Liver (tissue), 9 donors: ENCODE measurements around the gene CDPF1. TPM values are rescaled to one million over a fixed set of nuclear protein-coding genes. Genes with fewer than 3 reads are reported as not detected.

Experiments used
- DNase-seq: peaks from one replicate; pipeline ENCODE4 v3.0.0-alpha.2; 2017; ENCODE audit warnings: low spot score
- H3K27ac ChIP-seq, 2 donors: one replicate each; pipeline ENCODE4 v1.7.0; 2013; ENCODE audit warnings: inconsistent platforms in 2 of 2, low read length in 2 of 2, control low read depth in 1 of 2, low read depth in 1 of 2, mild to moderate bottlenecking in 1 of 2
- H3K27me3 ChIP-seq, 4 donors: one replicate each; pipeline versions ENCODE4 v1.6.1 to v1.7.0; 2013; ENCODE audit warnings: low read length in 3 of 4, inconsistent platforms in 1 of 4, mild to moderate bottlenecking in 1 of 4, moderate library complexity in 1 of 4; ENCODE audit not compliant: control insufficient read depth in 4 of 4, insufficient read depth in 4 of 4
- H3K36me3 ChIP-seq, 4 donors: one replicate each; pipeline versions ENCODE4 v1.6.1 to v1.7.0; 2013; ENCODE audit warnings: low read length in 3 of 4, mild to moderate bottlenecking in 3 of 4, low read depth in 1 of 4, moderate library complexity in 1 of 4; ENCODE audit not compliant: control insufficient read depth in 4 of 4, insufficient read depth in 3 of 4
- H3K4me1 ChIP-seq, 4 donors: one replicate each; pipeline versions ENCODE4 v1.6.1 to v1.7.0; 2013; ENCODE audit warnings: low read length in 3 of 4, mild to moderate bottlenecking in 3 of 4, moderate library complexity in 1 of 4; ENCODE audit not compliant: control insufficient read depth in 4 of 4, insufficient read depth in 4 of 4
- H3K4me3 ChIP-seq, 3 donors: one replicate each; pipeline versions ENCODE4 v1.6.1 to v1.7.0; 2013; ENCODE audit warnings: low read length in 3 of 3, control low read depth in 1 of 3, low read depth in 1 of 3, mild to moderate bottlenecking in 1 of 3
- H3K9ac ChIP-seq, 2 donors: one replicate each; pipeline ENCODE4 v1.7.0; 2013; ENCODE audit warnings: low read length in 2 of 2, mild to moderate bottlenecking in 2 of 2, moderate library complexity in 2 of 2, control low read depth in 1 of 2, low read depth in 1 of 2
- H3K9me3 ChIP-seq, 4 donors: one replicate each; pipeline versions ENCODE4 v1.6.1 to v1.7.0; 2013; ENCODE audit warnings: low read length in 3 of 4; ENCODE audit not compliant: control insufficient read depth in 4 of 4
- ATF3 ChIP-seq: IDR thresholded peaks from 2 replicates; pipeline ENCODE4 v1.6.1; 2016; ENCODE audit warnings: antibody characterized with exemption
- CTCF ChIP-seq: fragments of 150-350 bp; IDR thresholded peaks from 2 replicates; pipeline ENCODE4 v1.5.1; 2017; ENCODE audit warnings: improper control_type of control experiment, low read depth, low read length; ENCODE audit not compliant: missing input control
- EGR1 ChIP-seq, 2 donors: IDR thresholded peaks; 2 replicates each; pipeline ENCODE4 v1.6.1; 2016 to 2018; ENCODE audit warnings: antibody characterized with exemption in 2 of 2, low read depth in 2 of 2
- FOXA1 ChIP-seq: IDR thresholded peaks from 2 replicates; pipeline ENCODE4 v1.6.1; 2016; ENCODE audit warnings: antibody characterized with exemption
- FOXA2 ChIP-seq: IDR thresholded peaks from 2 replicates; pipeline ENCODE4 v1.6.1; 2016; ENCODE audit warnings: antibody characterized with exemption
- GABPA ChIP-seq, 2 donors: IDR thresholded peaks in 1 of 2; conservative IDR thresholded peaks in 1 of 2; 2 replicates each; pipeline ENCODE4 v1.6.1; 2016; ENCODE audit warnings: antibody characterized with exemption in 2 of 2, mild to moderate bottlenecking in 1 of 2, moderate library complexity in 1 of 2
- HNF4A ChIP-seq, 2 donors: conservative IDR thresholded peaks; 2 replicates each; pipeline ENCODE4 v1.6.1; 2016; ENCODE audit warnings: antibody characterized with exemption in 2 of 2, mild to moderate bottlenecking in 2 of 2
- HNF4G ChIP-seq: IDR thresholded peaks from 2 replicates; pipeline ENCODE4 v1.6.1; 2016; ENCODE audit warnings: antibody characterized with exemption
- RAD21 ChIP-seq, 2 donors: IDR thresholded peaks; 2 replicates each; pipeline ENCODE4 v1.6.1; 2016; ENCODE audit warnings: antibody characterized with exemption in 2 of 2, mild to moderate bottlenecking in 2 of 2
- REST ChIP-seq: IDR thresholded peaks from 2 replicates; pipeline ENCODE4 v1.6.1; 2016; ENCODE audit warnings: antibody characterized with exemption, mild to moderate bottlenecking
- RXRA ChIP-seq, 2 donors: IDR thresholded peaks; 2 replicates each; pipeline ENCODE4 v1.6.1; 2017 to 2018; ENCODE audit warnings: antibody characterized with exemption in 2 of 2, mild to moderate bottlenecking in 1 of 2
- SP1 ChIP-seq: IDR thresholded peaks from 2 replicates; pipeline ENCODE4 v1.6.1; 2018; ENCODE audit warnings: antibody characterized with exemption, mild to moderate bottlenecking
- TAF1 ChIP-seq: conservative IDR thresholded peaks from 2 replicates; pipeline ENCODE4 v1.6.1; 2016; ENCODE audit warnings: antibody characterized with exemption, mild to moderate bottlenecking
- ZBTB33 ChIP-seq: IDR thresholded peaks from 2 replicates; pipeline ENCODE4 v1.6.1; 2016; ENCODE audit warnings: antibody characterized with exemption
- WGBS: extraction: QIAGEN DNeasy Blood & Tissue Kit; methylation state at CpG from one replicate; pipeline ENCODE4 v1.1.7; 2013; 5-methylcytosine and 5-hydroxymethylcytosine counted together
- polyA plus RNA-seq, 2 donors: library from polyadenylated mRNA; stranded (reverse) in 1 of 2; unstranded in 1 of 2; fragments of 200-250 nt in 1 of 2; fragments of >200 nt in 1 of 2; fragmentation: Nextera tagmentation in 1 of 2; extraction: Ambion mirVana in 1 of 2; gene quantifications; one replicate each; pipeline versions ENCODE4 v1.2.1 to v1.2.3, GENCODE V29; 2013 to 2015
- total RNA-seq, 2 donors: library from RNA; depleted of rRNA; stranded (reverse); fragments of >200 nt; gene quantifications; one replicate each; pipeline ENCODE4 v1.2.3, GENCODE V29; 2014
- donor health status: healthy.
- donor health status: healthy.
- donor health status: healthy.
- donor health status: healthy.
- donor health status: healthy.

Gene CDPF1
- total and polyA plus RNA-seq, 4 donors = 3.9 to 6.6 (median 5.3) TPM

- TF ChIP-seq HNF4G (no peak), ZBTB33 (no peak), HNF4A (conservative IDR thresholded peaks at IDR 0.05) (no peak), ATF3 (no peak)
- H3K4me3 ChIP-seq = no peak overlapping the region
- H3K27ac ChIP-seq = no peak overlapping the region
- H3K36me3 ChIP-seq = peaks cover 12 to 34% (median 32%) of the 10 kb centered on the region in 4 donors
- WGBS = 87% methylated on average over 2 of the region's 2 CpGs
- no peak overlapping the region for H3K9ac ChIP-seq
- H3K27me3 ChIP-seq = no peaks in the 10 kb centered on the region
- H3K4me1 ChIP-seq = peaks cover 4 to 18% (median 13%) of the 10 kb centered on the region in 4 donors
- DNase-seq = no peak
- no peaks in the 10 kb centered on the region for H3K9me3 ChIP-seq
These were observed 10.0 kb downstream of the CDPF1 start for GRCh38 chr22:46240073-46240472.

GRCh38 chr22:46239261-46240048 lies 10.6 kb downstream of the CDPF1 start:
- no peak for DNase-seq
- no peaks in the 10 kb centered on the region for H3K27me3 ChIP-seq
- WGBS = 84% methylated on average over 20 of the region's 20 CpGs
- no peaks in the 10 kb centered on the region for H3K9me3 ChIP-seq
- H3K9ac ChIP-seq = no peak overlapping the region
- H3K4me1 ChIP-seq = peaks cover 4 to 18% (median 13%) of the 10 kb centered on the region in 4 donors
- TF ChIP-seq EGR1 (IDR thresholded peaks at IDR 0.05; ENCODE audit: low read depth in 2 of 2) = no peak
- no peak for TF ChIP-seq RAD21 (IDR thresholded peaks at IDR 0.05)
- no peak for TF ChIP-seq ZBTB33
- no peak overlapping the region for H3K27ac ChIP-seq
- H3K36me3 ChIP-seq = peaks cover 13 to 39% (median 36%) of the 10 kb centered on the region in 4 donors
- no peak overlapping the region for H3K4me3 ChIP-seq

GRCh38 chr22:46238541-46238940 lies 11.6 kb downstream of the CDPF1 start:
- WGBS = 94% methylated on average over 16 of the region's 16 CpGs
- no peak overlapping the region for H3K27ac ChIP-seq
- no peak for TF ChIP-seq CTCF
- TF ChIP-seq ZBTB33 = no peak
- no peak for TF ChIP-seq TAF1
- no peak for TF ChIP-seq RXRA (IDR thresholded peaks at IDR 0.05)
- TF ChIP-seq HNF4A (conservative IDR thresholded peaks at IDR 0.05) = no peak
- no peak for TF ChIP-seq FOXA1
- no peak for TF ChIP-seq SP1
- TF ChIP-seq REST = no peak
- no peak for TF ChIP-seq GABPA (IDR thresholded peaks at IDR 0.05 in 1 of 2, conservative IDR thresholded peaks at IDR 0.05 in 1 of 2)
- TF ChIP-seq FOXA2 = no peak

More at GRCh38 chr22:46238541-46238940, 11.6 kb downstream of the CDPF1 start:
- H3K36me3 ChIP-seq = peaks cover 16 to 39% (median 36%) of the 10 kb centered on the region in 4 donors
- peaks cover 4 to 18% (median 13%) of the 10 kb centered on the region in 4 donors for H3K4me1 ChIP-seq
- no peaks in the 10 kb centered on the region for H3K27me3 ChIP-seq
- H3K4me3 ChIP-seq = no peak overlapping the region
- no peak for DNase-seq
- H3K9me3 ChIP-seq = no peaks in the 10 kb centered on the region
- no peak overlapping the region for H3K9ac ChIP-seq
